Measurements from ENCODE around the gene MND1. TPM values are rescaled to one million over a fixed set of nuclear protein-coding genes. Genes with fewer than 3 reads are reported as not detected.

The MND1 gene
- total RNA-seq, 6 experiments from 2014 or later: 4.1 to 9.2 (median 7.3) TPM

- peaks cover 32% of the 10 kb centered on the region for H3K36me3 Mint-ChIP-seq (ENCODE audit: low read depth)
- H3K27ac Mint-ChIP-seq: no peak overlapping the region
- peaks cover 4% of the 10 kb centered on the region; the same call in 1 of the 2 replicates for H3K9me3 Mint-ChIP-seq
- DNase-seq: no peak
- no peak overlapping the region for H3K4me3 Mint-ChIP-seq
- no peaks in the 10 kb centered on the region for H3K27me3 Mint-ChIP-seq (ENCODE audit: insufficient read depth)
- TF ChIP-seq CTCF (IDR thresholded peaks at IDR 0.05): no peak
- peaks cover 12% of the 10 kb centered on the region for H3K4me1 Mint-ChIP-seq (ENCODE audit: low read depth)
These were observed 28.6 kb downstream of the MND1 start for GRCh38 chr4:153372967-153373562.

- no peak overlapping the region for H3K27ac Mint-ChIP-seq
- no peak for DNase-seq
- peaks cover 12% of the 10 kb centered on the region for H3K4me1 Mint-ChIP-seq (ENCODE audit: low read depth)
- TF ChIP-seq CTCF (IDR thresholded peaks at IDR 0.05): no peak
- H3K27me3 Mint-ChIP-seq (ENCODE audit: insufficient read depth): no peaks in the 10 kb centered on the region
- no peak overlapping the region for H3K4me3 Mint-ChIP-seq
- peaks cover 32% of the 10 kb centered on the region for H3K36me3 Mint-ChIP-seq (ENCODE audit: low read depth)
- H3K9me3 Mint-ChIP-seq: peaks cover 4% of the 10 kb centered on the region; the same call in 1 of the 2 replicates
These were observed 30.0 kb downstream of the MND1 start for GRCh38 chr4:153374442-153374841.

- H3K27ac Mint-ChIP-seq: no peak overlapping the region
- DNase-seq: no peak
- H3K4me1 Mint-ChIP-seq (ENCODE audit: low read depth): peaks cover 12% of the 10 kb centered on the region
- H3K4me3 Mint-ChIP-seq: no peak overlapping the region
- TF ChIP-seq CTCF (IDR thresholded peaks at IDR 0.05): no peak
- peaks cover 28% of the 10 kb centered on the region for H3K36me3 Mint-ChIP-seq (ENCODE audit: low read depth)
- peaks cover 4% of the 10 kb centered on the region; the same call in 1 of the 2 replicates for H3K9me3 Mint-ChIP-seq
- H3K27me3 Mint-ChIP-seq (ENCODE audit: insufficient read depth): no peaks in the 10 kb centered on the region
These were observed 30.8 kb downstream of the MND1 start for GRCh38 chr4:153375303-153375702.

- no peak for TF ChIP-seq CTCF (IDR thresholded peaks at IDR 0.05)
- Mint-ChIP-seq H3K27me3 (ENCODE audit: insufficient read depth) (no peaks in the 10 kb centered on the region), H3K4me1 (ENCODE audit: low read depth) (no peaks in the 10 kb centered on the region), H3K4me3 (no peak overlapping the region), H3K36me3 (ENCODE audit: low read depth) (no peaks in the 10 kb centered on the region), H3K27ac (no peak overlapping the region), H3K9me3 (no peaks in the 10 kb centered on the region)
- DNase-seq: no peak
These were observed 38.6 kb downstream of the MND1 start for GRCh38 chr4:153383131-153383530.

GRCh38 chr4:153384160-153384559, 39.7 kb downstream of the MND1 start:
- no peak overlapping the region for H3K27ac Mint-ChIP-seq
- no peak for DNase-seq
- no peaks in the 10 kb centered on the region for H3K36me3 Mint-ChIP-seq (ENCODE audit: low read depth)
- no peak for TF ChIP-seq CTCF (IDR thresholded peaks at IDR 0.05)
- H3K4me1 Mint-ChIP-seq (ENCODE audit: low read depth): no peaks in the 10 kb centered on the region
- H3K27me3 Mint-ChIP-seq (ENCODE audit: insufficient read depth): no peaks in the 10 kb centered on the region
- no peaks in the 10 kb centered on the region for H3K9me3 Mint-ChIP-seq
- H3K4me3 Mint-ChIP-seq: no peak overlapping the region

All from HFFc6 (cell line).